HEK293 (cell line): Measurements from ENCODE around the gene ZSCAN20.

Experiments
- ATF2 ChIP-seq: fragments of 450-650 bp; formaldehyde crosslinking; IDR thresholded peaks from 2 replicates; pipeline ENCODE4 v1.5.1; 2016; ENCODE audit warnings: missing biosample characterization, missing genetic modification characterization, low read depth
- BCL6B ChIP-seq: fragments of 450-650 bp; formaldehyde crosslinking; IDR thresholded peaks from 2 replicates; pipeline ENCODE4 v1.5.1; 2017; ENCODE audit warnings: missing biosample characterization, missing genetic modification characterization
- HOXC10 ChIP-seq: sonication (generic); formaldehyde crosslinking; IDR thresholded peaks from 2 replicates; pipeline ENCODE4 v1.8.1; 2023; ENCODE audit warnings: mild to moderate bottlenecking, missing genetic modification reagents
- KLF7 ChIP-seq: fragments of 450-650 bp; formaldehyde crosslinking; IDR thresholded peaks from 2 replicates; pipeline ENCODE4 v1.5.1; 2016; ENCODE audit warnings: missing biosample characterization, missing genetic modification characterization, borderline replicate concordance
- KLF8 ChIP-seq: fragments of 450-650 bp; formaldehyde crosslinking; IDR thresholded peaks from 2 replicates; pipeline ENCODE4 v1.5.1; 2016; ENCODE audit warnings: missing biosample characterization, missing genetic modification characterization
- ZBTB1 ChIP-seq: fragments of 450-650 bp; formaldehyde crosslinking; IDR thresholded peaks from 2 replicates; pipeline ENCODE4 v1.5.1; 2016; ENCODE audit warnings: missing biosample characterization, missing genetic modification characterization
- ZBTB11 ChIP-seq: fragments of 450-650 bp; formaldehyde crosslinking; conservative IDR thresholded peaks from 2 replicates; pipeline ENCODE4 v1.5.1; 2016; ENCODE audit warnings: low read depth, missing biosample characterization, missing genetic modification characterization
- ZBTB20 ChIP-seq: fragments of 450-650 bp; formaldehyde crosslinking; IDR thresholded peaks from 2 replicates; pipeline ENCODE4 v1.5.1; 2016; ENCODE audit warnings: missing biosample characterization, missing genetic modification characterization
- ZFP3 ChIP-seq: fragments of 450-650 bp; formaldehyde crosslinking; IDR thresholded peaks from 2 replicates; pipeline ENCODE4 v1.5.1; 2016; ENCODE audit warnings: low read depth, missing biosample characterization, missing genetic modification characterization
- ZNF140 ChIP-seq: fragments of 450-650 bp; formaldehyde crosslinking; IDR thresholded peaks from 2 replicates; pipeline ENCODE4 v1.5.1; 2016; ENCODE audit warnings: missing biosample characterization, missing genetic modification characterization
- ZNF18 ChIP-seq: fragments of 450-650 bp; formaldehyde crosslinking; IDR thresholded peaks from 2 replicates; pipeline ENCODE4 v1.5.1; 2016; ENCODE audit warnings: missing biosample characterization, missing genetic modification characterization
- ZNF2 ChIP-seq: fragments of 450-650 bp; formaldehyde crosslinking; IDR thresholded peaks from 2 replicates; pipeline ENCODE4 v1.5.1; 2016; ENCODE audit warnings: missing biosample characterization, missing genetic modification characterization
- ZNF211 ChIP-seq: fragments of 450-650 bp; formaldehyde crosslinking; IDR thresholded peaks from 2 replicates; pipeline ENCODE4 v1.5.1; 2016; ENCODE audit warnings: low read depth, missing biosample characterization, missing genetic modification characterization
- ZNF214 ChIP-seq: fragments of 450-650 bp; formaldehyde crosslinking; IDR thresholded peaks from 2 replicates; pipeline ENCODE4 v1.5.1; 2017; ENCODE audit warnings: missing biosample characterization, mild to moderate bottlenecking, missing genetic modification characterization, borderline replicate concordance
- ZNF221 ChIP-seq: fragments of 450-650 bp; formaldehyde crosslinking; IDR thresholded peaks from 2 replicates; pipeline ENCODE4 v1.5.1; 2017; ENCODE audit warnings: missing biosample characterization, missing genetic modification characterization, borderline replicate concordance
- ZNF488 ChIP-seq: fragments of 450-650 bp; formaldehyde crosslinking; IDR thresholded peaks from 2 replicates; pipeline ENCODE4 v1.5.1; 2016; ENCODE audit warnings: missing biosample characterization, missing genetic modification characterization
- ZNF530 ChIP-seq: fragments of 450-650 bp; formaldehyde crosslinking; IDR thresholded peaks from 2 replicates; pipeline ENCODE4 v1.5.1; 2016; ENCODE audit warnings: low read depth, missing biosample characterization, missing genetic modification characterization
- ZNF548 ChIP-seq: fragments of 450-650 bp; formaldehyde crosslinking; IDR thresholded peaks from 2 replicates; pipeline ENCODE4 v1.5.1; 2016; ENCODE audit warnings: missing biosample characterization, missing genetic modification characterization
- ZNF561 ChIP-seq: fragments of 450-650 bp; IDR thresholded peaks from 2 replicates; pipeline ENCODE4 v1.5.1; 2018; ENCODE audit warnings: missing biosample characterization, missing genetic modification characterization, borderline replicate concordance
- ZNF704 ChIP-seq: fragments of 450-650 bp; formaldehyde crosslinking; IDR thresholded peaks from 2 replicates; pipeline ENCODE4 v1.5.1; 2016; ENCODE audit warnings: missing biosample characterization, missing genetic modification characterization
- ZNF707 ChIP-seq: fragments of 450-650 bp; formaldehyde crosslinking; IDR thresholded peaks from 2 replicates; pipeline ENCODE4 v1.5.1; 2016; ENCODE audit warnings: missing biosample characterization, missing genetic modification characterization
- ZNF768 ChIP-seq: fragments of 450-650 bp; formaldehyde crosslinking; IDR thresholded peaks from 2 replicates; pipeline ENCODE4 v1.5.1; 2018; ENCODE audit warnings: missing biosample characterization, mild to moderate bottlenecking, missing genetic modification characterization
- ZSCAN5A ChIP-seq: fragments of 450-650 bp; formaldehyde crosslinking; IDR thresholded peaks from 2 replicates; pipeline ENCODE4 v1.5.1; 2016; ENCODE audit warnings: missing biosample characterization, missing genetic modification characterization
- ZXDB ChIP-seq: fragments of 450-650 bp; formaldehyde crosslinking; IDR thresholded peaks from 2 replicates; pipeline ENCODE4 v1.5.1; 2016; ENCODE audit warnings: missing biosample characterization, missing genetic modification characterization

ZSCAN20 gene

GRCh38 chr1:33472269-33472980 lies at the start of gene ZSCAN20 (continued):
- peak; percentile 100 for TF ChIP-seq ZBTB20
- TF ChIP-seq ZNF768 = no peak; the same call in 1 of the 2 replicates
- TF ChIP-seq ZFP3 = no peak
- no peak for TF ChIP-seq ZNF704
- no peak for TF ChIP-seq ZNF214 (tag by site-specific recombination)
- 0 out of 2 replicates have a peak, but pooled peaks have one; percentile 20 for TF ChIP-seq ZNF488
- peak; percentile 54; the same call in 1 of the 2 replicates for TF ChIP-seq ZBTB1 (tag by site-specific recombination)
- TF ChIP-seq ZNF561 (tag by site-specific recombination) = peak; percentile 46; the same call in 1 of the 2 replicates
- no peak for TF ChIP-seq ZNF221 (tag by site-specific recombination)
- TF ChIP-seq ZNF530 (tag by site-specific recombination) = no peak
- TF ChIP-seq ATF2 (tag by site-specific recombination) = no peak
- TF ChIP-seq ZBTB11 (tag by site-specific recombination) = peak; percentile 99
- TF ChIP-seq ZXDB (tag by site-specific recombination) = peak; percentile 71
- no peak for TF ChIP-seq ZNF18
- TF ChIP-seq BCL6B = no peak
- no peak for TF ChIP-seq ZNF707 (tag by site-specific recombination)
- peak; percentile 67; the same call in 1 of the 2 replicates for TF ChIP-seq ZNF2 (tag by site-specific recombination)
- TF ChIP-seq ZNF140 (tag by site-specific recombination) = no peak
- TF ChIP-seq KLF8 (tag by site-specific recombination) = peak; percentile 80
- 0 out of 2 replicates have a peak, but pooled peaks have one; percentile 19 for TF ChIP-seq KLF7 (tag by site-specific recombination)
- no peak for TF ChIP-seq HOXC10 (CRISPR knock-in tag)
- TF ChIP-seq ZNF548 = no peak
- TF ChIP-seq ZSCAN5A (tag by site-specific recombination) = no peak
- no peak for TF ChIP-seq ZNF211 (tag by site-specific recombination)
